GM23248 (cell line): ENCODE results near the gene CCDC107.

ENCODE experiments used
- EZH2 ChIP-seq: fragments of 200-600 bp; sonication (generic); IDR thresholded peaks from 2 replicates; pipeline ENCODE4 v1.6.1; 2018; ENCODE audit warnings: antibody characterized with exemption, mild to moderate bottlenecking; ENCODE audit not compliant: insufficient read depth, poor library complexity, severe bottlenecking
- EZH2phosphoT487 ChIP-seq: fragments of 200-600 bp; sonication (generic); IDR thresholded peaks from 2 replicates; pipeline ENCODE4 v1.6.1; 2018; ENCODE audit warnings: antibody characterized with exemption, moderate library complexity, mild to moderate bottlenecking, low read depth; ENCODE audit not compliant: insufficient read depth

DNA sequence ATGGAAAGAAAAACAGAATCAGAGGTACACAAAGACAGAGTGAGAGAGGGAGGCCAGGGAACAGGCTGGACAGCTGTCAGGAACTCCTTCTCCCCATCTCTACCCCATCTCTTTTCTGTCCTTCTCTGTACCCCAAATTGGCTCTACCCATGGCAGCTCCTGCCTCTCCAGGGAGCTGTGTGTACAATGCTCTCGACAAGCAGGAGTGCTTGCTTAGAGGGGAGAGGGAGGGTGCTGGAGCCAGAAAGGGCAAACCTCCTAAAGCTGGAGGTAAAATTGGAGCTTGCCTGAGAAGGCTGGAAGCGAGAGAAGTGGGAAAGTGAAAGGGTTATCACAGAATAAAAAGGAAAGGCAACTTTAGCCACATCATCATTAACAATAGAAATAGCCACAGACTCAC, 25.2 kb downstream of the CCDC107 start:
- TF ChIP-seq EZH2 (no peak), EZH2phosphoT487 (no peak)
